Amygdala (tissue), 56 donors: ENCODE measurements around the gene GFRA3.

Experiments
- DNase-seq, 56 donors: peaks; one replicate each; lab custom pipeline; 2025; lab: John Stamatoyannopoulos, UW

GFRA3 gene

DNA sequence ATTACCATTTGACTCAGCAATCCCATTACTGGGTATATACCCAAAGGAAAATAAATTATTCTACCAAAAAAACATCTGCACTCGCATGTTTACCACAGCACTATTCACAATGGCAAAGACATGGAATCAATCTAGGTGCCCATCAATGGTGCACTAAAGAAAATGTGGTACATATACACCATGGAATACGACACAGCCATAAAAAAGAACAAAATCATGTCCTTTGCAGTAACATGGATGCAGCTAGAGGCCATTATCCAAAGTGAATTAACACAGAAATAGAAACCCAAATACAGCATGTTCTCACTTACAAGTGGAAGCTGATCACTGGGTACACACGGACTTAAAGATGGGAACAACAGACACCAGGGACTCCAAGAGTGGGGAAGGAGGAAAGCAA lies 63.4 kb downstream of the GFRA3 start:
- no peak for DNase-seq
